Measurements from ENCODE around the gene PHOX2B. TPM values are rescaled to one million over a fixed set of nuclear protein-coding genes. Genes with fewer than 3 reads are reported as not detected.

Gene PHOX2B
- total RNA-seq, 2 donors from 2014 or later: not detected

- no peak for TF ChIP-seq CTCF (IDR thresholded peaks at IDR 0.05)
- Histone ChIP-seq H3K4me3 (no peak overlapping the region), H3K4me1 (peaks cover 0 to 3% of the 10 kb centered on the region in 2 donors), H3K27ac (no peak overlapping the region), H3K36me3 (no peaks in the 10 kb centered on the region), H3K27me3 (no peaks in the 10 kb centered on the region), H3K9me3 (no peaks in the 10 kb centered on the region)
- DNase-seq (ENCODE audit: low spot score): no peak
Observed at GRCh38 chr4:41791557-41791956, 43.0 kb upstream of the PHOX2B start.

GRCh38 chr4:41787931-41788330, 39.4 kb upstream of the PHOX2B start:
- Histone ChIP-seq H3K9me3 (no peaks in the 10 kb centered on the region), H3K4me3 (no peak overlapping the region), H3K36me3 (no peaks in the 10 kb centered on the region), H3K4me1 (no peaks in the 10 kb centered on the region), H3K27ac (no peak overlapping the region), H3K27me3 (no peaks in the 10 kb centered on the region)
- TF ChIP-seq CTCF (IDR thresholded peaks at IDR 0.05): no peak
- no peak for DNase-seq (ENCODE audit: low spot score)

- Histone ChIP-seq H3K36me3 (no peaks in the 10 kb centered on the region), H3K4me1 (no peaks in the 10 kb centered on the region), H3K27me3 (no peaks in the 10 kb centered on the region), H3K4me3 (no peak overlapping the region), H3K9me3 (no peaks in the 10 kb centered on the region), H3K27ac (no peak overlapping the region)
- TF ChIP-seq CTCF (IDR thresholded peaks at IDR 0.05): no peak
- no peak for DNase-seq (ENCODE audit: low spot score)
Observed at GRCh38 chr4:41785665-41786064, 37.1 kb upstream of the PHOX2B start.

GRCh38 chr4:41784191-41784979, 35.9 kb upstream of the PHOX2B start:
- H3K9me3 ChIP-seq: no peaks in the 10 kb centered on the region
- no peak overlapping the region for H3K4me3 ChIP-seq
- H3K27me3 ChIP-seq: no peaks in the 10 kb centered on the region
- H3K36me3 ChIP-seq: no peaks in the 10 kb centered on the region
- no peaks in the 10 kb centered on the region for H3K4me1 ChIP-seq
- no peak for TF ChIP-seq CTCF (IDR thresholded peaks at IDR 0.05)
- DNase-seq (ENCODE audit: low spot score): no peak
- H3K27ac ChIP-seq: no peak overlapping the region

- TF ChIP-seq CTCF (IDR thresholded peaks at IDR 0.05): no peak
- H3K4me1 ChIP-seq: no peaks in the 10 kb centered on the region
- H3K9me3 ChIP-seq: no peaks in the 10 kb centered on the region
- H3K4me3 ChIP-seq: no peak overlapping the region
- H3K36me3 ChIP-seq: no peaks in the 10 kb centered on the region
- no peaks in the 10 kb centered on the region for H3K27me3 ChIP-seq
- DNase-seq (ENCODE audit: low spot score): no peak
- H3K27ac ChIP-seq: no peak overlapping the region
Observed at GRCh38 chr4:41776466-41776865, 27.9 kb upstream of the PHOX2B start.

GRCh38 chr4:41763729-41764128, 15.2 kb upstream of the PHOX2B start:
- Histone ChIP-seq H3K27ac (no peak overlapping the region), H3K9me3 (no peaks in the 10 kb centered on the region), H3K36me3 (no peaks in the 10 kb centered on the region), H3K4me1 (no peaks in the 10 kb centered on the region), H3K4me3 (no peak overlapping the region), H3K27me3 (no peaks in the 10 kb centered on the region)
- TF ChIP-seq CTCF (IDR thresholded peaks at IDR 0.05): no peak
- no peak for DNase-seq (ENCODE audit: low spot score)

Data from right atrium auricular region (tissue), 2 donors.